ENCODE results near the gene DCDC2.
"Not testable (repeated sequence)": the region's sequence is repeated elsewhere in the genome, so short reads cannot be mapped to it uniquely, and the experiment has no call there.

DCDC2 gene

DNA sequence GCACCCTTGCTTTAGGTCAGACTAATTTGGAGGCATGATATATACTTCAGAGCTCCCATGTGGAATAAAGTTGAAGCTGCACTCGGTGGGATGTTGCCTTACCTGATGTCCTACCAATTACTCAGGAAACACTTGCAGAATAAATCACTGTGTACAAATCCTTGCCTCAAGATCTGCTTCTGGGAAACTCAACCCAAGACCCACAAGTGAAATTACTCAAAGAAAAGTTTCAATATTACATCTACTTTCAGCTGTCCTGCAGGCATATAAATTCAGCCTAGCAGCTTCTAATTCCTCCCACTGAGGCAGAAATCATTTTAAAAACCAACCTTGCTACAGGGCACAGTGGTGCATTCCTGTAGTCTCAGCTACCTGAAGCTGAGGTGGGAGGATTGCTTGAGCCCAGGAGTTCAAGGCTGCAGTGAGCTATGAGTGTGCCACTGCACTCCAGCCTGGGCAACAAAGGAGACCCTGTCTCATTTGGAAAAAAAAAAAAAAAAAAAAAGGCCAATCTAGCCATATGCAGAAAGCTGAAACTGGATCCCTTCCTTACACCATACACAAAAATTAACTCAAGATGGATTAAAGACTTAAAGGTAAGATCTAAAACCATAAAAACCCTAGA, 20.7 kb upstream of the DCDC2 start:
- DNase-seq (ENCODE audit: low read depth): no peak

DNA sequence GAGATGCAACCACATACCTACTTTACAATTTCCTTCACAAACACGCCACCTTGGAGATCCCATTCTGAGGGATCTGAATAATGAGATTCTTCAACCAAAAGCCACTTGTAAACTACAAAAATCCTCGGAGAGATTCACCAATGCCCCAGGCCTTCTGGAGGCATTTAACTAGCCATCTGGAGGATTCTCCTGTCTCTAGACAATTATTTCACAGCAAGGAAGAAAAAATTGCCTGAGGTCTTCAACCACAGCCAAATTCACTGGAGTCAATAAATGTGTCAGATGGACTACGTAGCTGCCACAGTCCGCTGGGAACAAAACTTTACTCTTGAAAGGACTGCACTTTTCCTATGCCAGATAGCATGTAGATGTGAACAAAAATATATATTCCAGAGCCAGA, 19.0 kb upstream of the DCDC2 start:
- no peak for DNase-seq (ENCODE audit: low read depth)

DNA sequence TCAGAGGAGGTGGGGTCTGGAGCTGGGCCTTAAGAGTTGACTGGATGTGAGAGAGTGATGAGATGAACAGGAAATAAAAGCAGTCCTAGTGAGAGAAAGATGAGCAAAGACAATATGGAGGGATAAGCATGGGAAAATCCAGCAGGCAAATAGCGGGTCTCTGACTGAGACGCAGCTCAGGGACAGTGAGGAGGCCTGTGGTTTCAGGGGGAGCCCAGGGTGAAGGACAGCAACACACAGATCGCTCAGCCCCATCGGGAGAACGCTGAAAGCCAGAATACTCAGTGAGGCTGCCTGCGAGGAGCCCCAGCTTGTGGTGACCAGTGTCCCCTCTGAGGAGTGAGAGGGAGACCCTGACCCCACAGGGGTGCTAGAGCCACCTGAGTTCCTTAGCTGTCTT, 16.8 kb upstream of the DCDC2 start:
- no peak for DNase-seq (ENCODE audit: low read depth)

DNA sequence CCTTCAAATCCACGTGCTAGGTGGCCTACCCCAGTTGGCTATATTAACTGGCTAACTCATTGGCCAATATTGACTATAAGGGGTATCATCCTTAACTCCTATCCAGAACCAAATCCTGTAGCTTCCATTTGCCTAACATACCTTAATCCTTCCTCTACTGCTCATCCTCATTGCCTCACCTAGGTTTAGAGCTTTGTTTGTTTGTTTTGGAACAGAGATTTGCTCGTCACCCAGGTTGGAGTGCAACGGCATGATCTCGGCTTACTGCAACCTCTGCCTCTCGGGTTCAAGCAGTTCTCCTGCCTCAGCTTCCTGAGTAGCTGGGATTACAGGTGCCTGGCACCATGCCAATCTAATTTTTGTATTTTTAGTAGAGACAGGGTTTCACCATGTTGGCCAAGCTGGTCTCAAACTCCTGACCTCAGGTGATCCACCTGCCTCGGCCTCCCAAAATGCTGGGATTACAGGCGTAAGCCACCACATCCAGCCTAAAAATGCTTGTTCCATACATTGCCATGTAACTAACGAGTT, 7.3 kb upstream of the DCDC2 start:
- DNase-seq (ENCODE audit: low read depth): not testable (repeated sequence)

DNA sequence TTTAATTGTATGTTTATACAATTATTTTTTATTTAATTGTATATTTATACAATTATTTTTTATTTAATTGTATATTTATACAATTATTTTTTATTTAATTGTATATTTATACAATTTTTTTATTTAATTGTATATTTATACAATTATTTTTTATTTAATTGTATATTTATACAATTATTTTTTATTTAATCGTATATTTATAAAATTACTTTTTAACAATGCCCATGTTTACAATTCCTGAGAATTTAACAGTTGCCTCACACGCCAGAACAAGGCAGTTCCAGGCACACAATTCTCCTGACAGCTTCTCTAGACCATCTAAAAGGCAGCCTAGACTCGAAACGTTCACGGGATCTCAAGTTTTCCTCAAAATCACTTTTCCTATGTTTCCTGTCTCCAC, 4.5 kb upstream of the DCDC2 start:
- not testable (repeated sequence) for DNase-seq (ENCODE audit: low read depth)

DNA sequence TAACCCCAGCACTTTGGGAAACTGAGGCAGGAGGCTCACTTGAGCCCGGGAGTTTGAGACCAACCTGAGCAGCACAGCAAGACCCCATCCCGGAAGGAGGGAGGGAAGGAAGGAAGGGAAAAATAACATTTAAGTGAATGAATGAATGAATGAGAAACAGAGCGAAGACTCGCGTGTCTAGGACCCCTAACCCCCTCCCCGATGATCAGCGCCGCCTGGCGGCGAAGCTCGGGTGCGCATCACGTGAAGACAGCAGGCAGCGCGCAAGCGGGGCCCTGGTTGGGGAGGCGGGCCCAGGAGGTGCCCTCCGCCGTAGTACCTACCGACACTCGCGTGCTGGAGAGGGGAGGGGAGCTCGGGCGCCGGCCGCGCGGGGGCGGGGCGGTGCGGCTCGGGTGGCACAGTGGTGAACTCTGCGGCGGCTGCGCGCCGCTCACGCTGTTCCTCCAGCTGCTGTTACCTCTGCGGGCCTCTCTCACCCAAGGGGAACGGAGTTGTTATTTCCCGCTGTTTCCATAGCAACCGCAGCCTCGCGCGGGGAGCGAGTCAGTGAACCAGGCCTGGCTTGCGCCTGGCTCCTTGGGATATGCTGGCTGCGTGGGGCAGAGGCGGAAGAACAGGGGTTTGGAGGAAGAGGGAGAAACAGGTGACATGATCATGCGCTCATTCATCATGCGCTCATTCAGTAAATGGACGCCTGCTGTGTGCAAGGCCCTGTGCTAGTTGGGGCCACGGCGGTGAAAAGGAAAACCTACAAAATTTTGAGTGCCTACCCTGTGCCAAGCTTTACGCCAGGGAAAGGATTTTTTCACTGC, 2.0 kb upstream of the DCDC2 start:
- peak; percentile 68 for DNase-seq (ENCODE audit: low read depth)

DNA sequence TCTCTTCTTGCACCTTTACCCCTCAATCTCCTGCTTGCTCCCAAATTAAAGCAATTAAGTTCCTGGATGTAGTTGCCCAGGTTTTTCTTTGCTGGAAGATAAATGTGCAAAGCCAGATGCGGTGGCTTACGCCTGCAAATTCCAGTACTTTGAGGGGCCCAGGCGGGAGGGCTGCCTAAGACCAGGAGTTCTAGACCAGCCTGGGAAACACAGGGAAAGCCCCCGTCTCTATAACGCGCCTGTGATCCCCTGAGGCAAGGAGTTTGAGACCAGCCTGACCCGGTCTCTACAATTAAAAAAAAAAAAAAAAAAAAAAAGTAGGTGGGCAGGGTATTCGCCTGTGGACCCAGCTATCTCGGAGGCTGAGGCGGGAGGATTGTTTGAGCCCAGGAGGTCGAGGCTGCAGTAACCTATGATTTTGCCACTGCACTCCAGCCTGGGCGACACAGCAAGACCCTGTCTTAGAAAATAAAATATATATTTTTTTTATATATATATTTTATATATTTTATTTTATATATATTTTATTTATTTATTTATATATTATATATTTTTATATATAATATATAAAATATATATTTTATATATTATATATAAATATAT, 461 bp upstream of the DCDC2 start:
- no peak for DNase-seq (ENCODE audit: low read depth)

DNA sequence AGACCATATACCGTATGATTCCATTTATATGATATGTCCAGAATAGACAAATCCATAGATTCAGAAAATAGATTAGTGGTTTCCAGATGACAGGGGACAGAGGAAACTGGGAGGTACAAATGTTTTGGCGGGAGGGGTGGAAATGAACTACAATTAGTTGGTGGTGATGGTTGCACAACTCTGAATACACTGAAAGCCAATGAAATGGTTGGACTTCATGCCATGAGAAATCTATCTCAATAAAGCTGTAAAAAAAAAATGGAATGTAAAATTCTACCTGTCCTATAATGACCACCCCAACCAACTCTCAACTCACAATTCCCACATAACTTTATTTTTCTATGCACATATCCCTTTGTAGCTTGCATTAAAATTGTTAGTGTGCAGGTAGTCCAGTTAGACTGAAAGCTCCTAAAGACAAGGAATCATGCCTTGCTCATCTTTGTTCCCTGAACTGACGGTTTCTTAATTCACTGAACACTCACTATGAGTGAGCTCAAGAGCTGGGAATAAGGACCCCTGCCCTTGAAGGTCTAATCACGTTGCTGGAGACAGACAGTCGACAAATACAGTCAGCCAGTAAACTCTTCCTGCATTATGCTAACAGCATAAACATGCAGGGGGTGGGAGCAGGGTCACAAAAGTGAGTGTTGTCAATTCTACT, 1.4 kb downstream of the DCDC2 start:
- DNase-seq (ENCODE audit: low read depth): no peak

DNA sequence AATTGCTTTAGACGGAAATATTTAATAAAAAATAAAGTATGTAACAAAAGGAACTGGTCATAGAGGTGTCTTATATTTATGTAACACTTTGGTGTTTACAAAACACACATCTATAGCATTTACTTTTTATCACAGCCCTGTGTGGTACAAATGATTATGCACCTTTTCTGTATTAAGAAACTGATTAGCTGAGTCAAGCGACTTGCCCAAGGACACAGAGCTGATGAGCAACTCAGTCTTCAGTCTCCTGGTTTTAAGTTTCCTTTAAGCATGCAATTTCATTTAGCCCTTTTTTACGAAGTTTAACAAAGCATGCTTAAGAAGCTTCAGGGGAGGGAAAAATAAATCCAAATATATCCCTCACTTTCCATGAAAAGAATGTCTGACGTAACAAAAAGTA, 2.5 kb downstream of the DCDC2 start:
- DNase-seq (ENCODE audit: low read depth): no peak

DNA sequence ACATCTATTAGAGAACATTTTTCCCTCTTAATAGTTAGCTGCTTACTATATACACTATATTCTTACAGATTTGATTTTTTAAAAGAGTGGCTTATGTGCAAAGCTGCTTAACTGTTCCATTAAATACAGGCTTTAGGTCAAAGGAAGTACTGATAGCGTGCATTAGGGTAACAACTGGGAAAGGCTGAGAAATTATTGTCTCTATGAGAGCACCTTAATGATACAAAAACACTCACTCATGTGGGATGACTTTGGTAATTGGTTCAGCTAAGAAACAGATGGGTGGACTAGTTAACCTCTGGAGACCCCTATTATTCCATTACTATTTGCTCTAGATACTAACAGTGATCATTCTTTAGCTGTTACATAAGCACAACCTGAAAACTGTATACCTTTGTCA, 4.0 kb downstream of the DCDC2 start:
- no peak for DNase-seq (ENCODE audit: low read depth)

DNA sequence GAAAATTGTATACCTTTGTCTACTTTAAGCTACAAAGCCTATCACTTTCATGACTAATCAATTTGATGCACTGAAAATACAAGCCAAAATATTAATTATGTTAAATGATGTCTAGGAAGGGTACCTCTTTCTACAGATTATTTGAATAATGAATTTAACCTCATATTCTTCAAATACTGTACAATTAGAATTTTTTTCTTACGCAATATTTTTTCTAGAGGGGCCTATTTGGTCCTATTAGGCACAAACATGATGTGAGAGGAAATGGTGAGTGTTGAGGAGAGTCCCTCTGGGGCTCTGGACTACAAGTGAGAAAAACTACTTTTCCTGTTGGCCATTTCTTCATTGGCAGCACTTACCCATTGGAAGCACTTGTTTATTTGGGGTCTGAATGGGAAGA, 5.4 kb downstream of the DCDC2 start:
- no peak for DNase-seq (ENCODE audit: low read depth)

DNA sequence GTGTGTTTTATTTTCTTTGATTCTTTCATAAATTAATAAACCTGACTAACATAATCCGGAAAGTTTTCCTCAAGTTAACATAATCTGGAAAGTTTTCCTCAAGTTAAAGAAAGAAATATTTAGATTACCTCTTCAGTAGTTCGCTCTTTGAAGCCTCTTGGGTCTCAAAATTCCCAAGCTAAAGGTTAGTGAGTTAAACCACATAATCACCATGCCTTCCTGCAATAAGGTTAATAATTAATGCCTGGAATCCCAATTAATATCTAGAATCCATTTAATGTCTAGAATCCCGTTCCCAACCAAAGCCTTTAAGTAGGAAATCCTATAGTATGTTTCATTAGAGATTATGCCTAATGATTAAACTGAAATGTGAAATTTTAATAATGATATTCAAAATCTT, 12.9 kb downstream of the DCDC2 start:
- no peak for DNase-seq (ENCODE audit: low read depth)

DNA sequence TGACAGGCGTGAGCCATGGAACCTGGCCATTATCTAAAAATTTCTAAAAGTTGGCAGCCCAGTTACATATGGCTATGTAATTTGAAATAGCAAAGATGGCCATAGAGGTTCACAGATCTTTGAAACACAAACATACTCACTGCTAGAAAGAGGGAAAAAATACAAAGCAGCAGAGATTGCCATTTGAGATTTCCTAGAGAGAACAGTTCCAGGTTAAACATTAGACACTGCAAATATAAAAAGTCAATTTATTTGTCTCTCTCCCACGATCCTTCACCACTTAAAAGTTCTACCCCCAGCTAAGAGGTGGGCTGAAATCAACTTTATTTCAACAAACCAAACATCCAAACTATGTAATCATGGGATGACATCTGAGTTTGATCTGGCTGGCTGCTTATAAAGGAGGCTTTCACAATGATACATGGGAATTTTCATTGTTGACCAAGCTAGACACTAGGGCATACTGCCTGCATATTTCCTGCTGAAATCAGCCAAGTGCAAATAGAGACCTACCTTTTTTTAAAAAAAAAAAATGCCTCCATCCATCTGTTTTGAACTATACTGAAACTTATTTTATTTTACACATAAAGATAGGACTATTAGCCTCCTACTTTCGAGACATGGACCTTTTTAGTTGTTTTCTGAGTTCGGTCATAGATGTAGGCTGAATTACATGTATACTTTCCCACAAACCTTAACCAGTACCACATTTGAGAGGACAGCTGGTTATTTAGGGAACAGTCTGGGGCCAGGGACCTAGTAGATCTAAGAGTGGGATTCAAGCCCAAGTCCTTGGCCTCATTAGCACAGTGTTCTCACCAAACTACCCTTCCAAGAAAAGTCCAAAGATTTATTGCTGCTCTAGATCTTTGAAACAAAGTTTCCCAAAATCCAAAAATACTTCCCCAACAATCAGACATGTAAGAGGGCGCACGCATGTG, 16.6 kb downstream of the DCDC2 start:
- no peak for DNase-seq (ENCODE audit: low read depth)

DNA sequence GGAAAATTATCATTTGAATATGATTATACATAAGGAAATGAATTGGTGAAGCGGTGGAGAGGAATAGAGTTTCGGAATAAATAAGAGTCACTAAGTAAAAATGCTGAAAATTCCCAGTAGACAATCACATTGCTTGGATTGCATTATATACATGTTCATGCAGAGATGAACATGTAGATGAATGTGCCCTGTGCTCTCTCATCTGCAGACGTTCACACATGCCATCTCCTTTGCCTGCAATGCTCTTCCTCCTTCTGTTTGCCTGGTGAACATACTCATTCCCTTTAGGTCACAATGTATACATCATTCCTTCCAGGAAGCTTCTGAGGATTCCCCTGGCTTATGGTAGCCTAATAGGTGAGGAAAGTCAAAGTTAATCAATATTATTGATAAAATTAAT, 17.9 kb downstream of the DCDC2 start:
- DNase-seq (ENCODE audit: low read depth): no peak

DNA sequence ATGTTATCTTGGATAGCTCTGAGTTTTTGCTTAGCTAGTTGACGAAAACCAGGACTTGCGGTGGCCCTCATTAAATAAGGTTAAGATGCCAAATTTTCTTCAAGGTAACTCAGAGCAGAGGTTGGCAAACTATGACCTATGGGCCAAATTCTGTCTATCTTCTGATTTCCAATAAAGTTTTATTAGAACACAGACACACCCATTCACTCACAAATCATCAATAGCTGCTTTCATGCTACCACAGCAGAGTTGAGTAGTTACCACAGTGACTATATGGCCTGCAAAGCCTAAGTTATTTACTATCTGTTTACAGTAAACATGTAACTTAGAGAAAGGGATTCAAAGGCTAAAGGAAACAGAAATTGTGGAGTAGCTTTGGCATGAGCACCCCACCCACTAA, 23.6 kb downstream of the DCDC2 start:
- DNase-seq (ENCODE audit: low read depth): no peak

DNA sequence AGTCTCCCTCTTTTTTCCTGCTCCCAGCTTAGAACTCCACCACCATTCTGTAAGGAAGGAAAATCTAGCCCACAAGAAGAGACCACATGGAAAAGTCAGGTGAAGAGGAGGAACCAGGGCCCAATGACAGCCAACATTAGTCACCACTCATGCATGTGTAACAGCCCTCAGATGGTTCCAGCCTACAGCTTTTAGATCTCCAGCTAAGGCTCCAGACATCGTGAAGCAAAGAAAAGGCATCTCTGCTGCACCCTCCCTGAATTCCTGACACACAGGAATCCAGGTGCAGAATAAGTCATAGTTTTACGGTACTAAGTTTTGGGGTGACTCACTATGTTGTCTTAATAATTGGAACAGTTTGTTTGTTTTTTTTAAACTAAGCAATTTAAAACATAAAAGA, 25.5 kb downstream of the DCDC2 start:
- DNase-seq (ENCODE audit: low read depth): no peak

DNA sequence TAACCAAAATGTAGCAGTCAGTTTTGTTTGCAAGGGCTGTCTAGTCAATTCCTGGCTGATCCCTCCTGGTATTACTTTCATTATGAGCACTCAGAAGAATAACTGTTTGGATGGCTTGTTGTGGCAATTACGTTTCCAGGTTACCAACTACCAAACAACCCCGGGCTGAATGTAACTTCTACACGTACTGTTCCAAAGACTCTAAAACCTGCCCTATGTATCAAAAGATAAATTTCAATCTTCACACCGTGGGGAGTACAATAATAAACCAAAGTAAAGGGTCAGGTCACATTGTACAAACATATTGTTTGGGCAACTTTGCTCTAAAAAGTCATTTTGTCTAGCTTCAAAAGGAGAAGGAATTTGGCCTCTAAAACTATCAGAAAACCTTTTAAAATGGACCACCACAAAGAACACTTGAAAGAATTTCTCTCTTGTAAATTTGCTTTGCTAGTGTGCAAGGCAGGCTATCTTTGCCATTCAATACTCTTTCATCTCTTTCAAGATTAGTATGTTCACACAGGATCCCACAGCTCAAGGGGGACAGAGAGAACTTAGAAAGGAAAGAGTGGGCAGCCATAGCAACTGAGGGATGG, 27.6 kb downstream of the DCDC2 start:
- DNase-seq (ENCODE audit: low read depth): no peak

DNA sequence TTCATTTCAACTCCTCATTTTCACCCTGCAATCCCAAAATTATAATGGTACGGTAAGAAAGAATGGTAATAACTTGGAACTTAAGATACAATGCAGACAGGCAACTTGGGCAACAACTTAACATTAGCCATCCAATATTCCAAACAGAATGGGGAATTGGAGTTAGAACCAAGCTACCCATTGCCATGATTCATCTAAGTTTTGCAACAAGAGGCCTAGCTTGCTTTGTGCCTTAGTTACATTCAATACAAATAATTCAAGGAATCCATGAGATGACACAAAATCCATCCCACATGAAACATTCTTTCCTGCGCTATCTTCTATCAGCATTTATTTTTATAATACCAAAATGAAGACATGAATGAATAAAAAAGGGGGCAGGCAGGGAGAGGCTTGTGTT, 28.4 kb downstream of the DCDC2 start:
- no peak for DNase-seq (ENCODE audit: low read depth)

DNA sequence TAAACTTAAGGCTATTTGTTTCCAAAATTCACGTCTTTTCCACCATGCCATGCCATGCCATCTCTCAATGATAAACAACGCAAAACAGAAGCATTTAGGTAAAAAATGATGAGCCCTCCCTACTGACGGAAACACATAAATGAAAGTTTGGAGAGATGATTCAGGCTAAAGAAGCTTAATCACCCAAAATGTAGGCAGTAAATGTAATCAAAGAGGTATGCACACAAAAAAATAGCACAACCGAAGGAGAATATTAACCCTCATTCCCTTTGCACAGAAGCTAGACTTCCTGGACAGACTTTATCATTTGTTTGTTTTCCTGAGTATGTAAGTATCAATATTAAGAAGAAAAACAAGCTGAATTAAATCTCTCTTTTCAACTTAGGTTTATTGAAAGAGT, 28.8 kb downstream of the DCDC2 start:
- DNase-seq (ENCODE audit: low read depth): no peak

DNA sequence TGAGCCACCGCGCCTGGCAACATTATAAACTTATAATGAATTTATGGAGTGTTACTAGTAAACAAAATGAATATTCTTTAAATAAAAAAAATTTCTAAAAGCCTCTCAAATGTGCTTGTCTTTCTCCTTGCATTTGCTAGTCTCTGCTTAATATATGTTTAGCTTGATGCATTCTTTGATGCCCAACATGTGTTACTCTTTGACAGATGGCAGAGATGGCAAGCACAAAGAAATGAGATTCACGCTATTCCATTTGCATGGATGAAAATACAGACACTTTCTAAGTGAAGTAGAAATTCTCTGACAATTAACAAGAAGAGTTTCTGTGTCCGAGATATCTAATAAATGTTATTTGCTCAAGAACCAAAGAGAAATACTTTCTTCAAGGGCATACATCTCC, 30.1 kb downstream of the DCDC2 start:
- no peak for DNase-seq (ENCODE audit: low read depth)

DNA sequence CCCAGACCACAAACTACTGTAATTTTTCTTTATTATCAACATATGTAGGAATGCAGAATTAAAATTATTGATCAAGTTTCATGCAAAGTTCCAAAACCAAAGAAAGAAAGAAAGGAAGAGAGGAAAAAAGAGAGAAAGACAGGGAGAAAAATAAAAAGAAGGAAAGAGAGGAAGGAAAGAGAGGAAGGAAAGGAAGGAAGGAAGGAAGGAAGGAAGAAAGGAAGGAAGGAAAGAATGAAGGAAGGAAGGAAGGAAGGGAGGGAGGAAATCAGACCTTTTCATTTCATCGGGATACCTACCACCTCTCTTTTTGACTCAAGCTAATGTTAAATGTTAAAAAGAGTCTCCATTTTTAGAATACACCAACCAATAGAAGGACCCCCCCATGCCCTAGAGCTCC, 31.9 kb downstream of the DCDC2 start:
- no peak for DNase-seq (ENCODE audit: low read depth)

Measured in stimulated activated CD8-positive, alpha-beta memory T cell treated with anti-CD3 and anti-CD28 coated beads, Interleukin-7, amount 100 ng/mL, for 24 hours (primary cell).